ENCODE results near the gene LRRC71. TPM values are rescaled to one million over a fixed set of nuclear protein-coding genes. Genes with fewer than 3 reads are reported as not detected.

Gene LRRC71
- polyA plus RNA-seq, 1 of the 3 experiments (the other 2 are of a cell fraction), result 0.03 TPM

DNA sequence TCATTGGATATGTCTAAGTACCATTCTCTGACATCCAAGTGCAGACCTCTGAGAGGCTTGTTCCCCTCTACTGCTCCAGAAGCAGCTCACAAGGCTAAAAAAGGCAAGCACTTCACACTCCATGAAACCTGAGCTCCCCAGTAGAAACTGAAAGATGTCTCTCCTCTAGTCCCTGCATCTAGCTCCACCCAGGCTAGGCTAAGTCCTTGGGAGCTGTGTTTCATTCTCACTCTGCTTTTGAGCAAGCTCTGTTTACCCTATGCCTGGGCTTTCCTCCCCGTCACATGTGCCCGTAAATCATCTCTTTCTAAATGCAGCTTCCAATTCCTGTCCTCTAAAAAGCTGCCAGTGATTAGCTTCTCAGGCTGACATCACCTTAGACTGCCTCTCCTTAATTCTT is 39.0 kb downstream of the LRRC71 start:
- no peak overlapping the region for H3K27ac ChIP-seq (ENCODE audit: low read depth in 2 of 2, low read length in 1 of 2)
- H3K79me2 ChIP-seq (ENCODE audit: insufficient read depth), result no peaks in the 10 kb centered on the region
- peaks cover 0 to 7% of the 10 kb centered on the region in 2 experiments; a peak in 2 of 4 replicates for H3K4me1 ChIP-seq (ENCODE audit: control insufficient read depth in 1 of 2, insufficient read depth in 2 of 2, low read depth in 1 of 2, low read length in 1 of 2)
- no peaks in the 10 kb centered on the region for H3K9me3 ChIP-seq
- no peak overlapping the region for H3K4me2 ChIP-seq
- H4K20me1 ChIP-seq (ENCODE audit: insufficient read depth), result no peaks in the 10 kb centered on the region
- TF ChIP-seq GATA2 (CRISPR knock-in tag; IDR thresholded peaks at IDR 0.05) (no peak), EZH2phosphoT487 (IDR thresholded peaks at IDR 0.05; ENCODE audit: borderline replicate concordance, low read depth) (no peak), JUND (IDR thresholded peaks at IDR 0.05) (no peak), IRF3 (IDR thresholded peaks at IDR 0.05; ENCODE audit: low read depth, low read length) (no peak), EP300 (IDR thresholded peaks at IDR 0.05; ENCODE audit: borderline replicate concordance in 1 of 2, low read depth in 1 of 2, low read length in 1 of 2) (no peak), RFX5 (IDR thresholded peaks at IDR 0.05; ENCODE audit: low read length) (no peak), TCF12 (IDR thresholded peaks at IDR 0.05) (no peak), FOXJ3 (CRISPR knock-in tag; IDR thresholded peaks at IDR 0.05) (no peak), ZBTB33 (IDR thresholded peaks at IDR 0.05; ENCODE audit: borderline replicate concordance, low read depth) (no peak), SIN3A (IDR thresholded peaks at IDR 0.05; ENCODE audit: borderline replicate concordance, low read depth, low read length) (no peak), MEF2A (IDR thresholded peaks at IDR 0.05; ENCODE audit: borderline replicate concordance, low read depth) (no peak), USF1 (IDR thresholded peaks at IDR 0.05; ENCODE audit: borderline replicate concordance, low read depth) (no peak)
- TF ChIP-seq, protein P1, sequence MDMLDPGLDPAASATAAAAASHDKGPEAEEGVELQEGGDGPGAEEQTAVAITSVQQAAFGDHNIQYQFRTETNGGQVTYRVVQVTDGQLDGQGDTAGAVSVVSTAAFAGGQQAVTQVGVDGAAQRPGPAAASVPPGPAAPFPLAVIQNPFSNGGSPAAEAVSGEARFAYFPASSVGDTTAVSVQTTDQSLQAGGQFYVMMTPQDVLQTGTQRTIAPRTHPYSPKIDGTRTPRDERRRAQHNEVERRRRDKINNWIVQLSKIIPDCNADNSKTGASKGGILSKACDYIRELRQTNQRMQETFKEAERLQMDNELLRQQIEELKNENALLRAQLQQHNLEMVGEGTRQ (IDR thresholded peaks at IDR 0.05; ENCODE audit: borderline replicate concordance, low read depth, low read length), result no peak
- no peak overlapping the region for H3K9ac ChIP-seq
- no peaks in the 10 kb centered on the region for H3K27me3 ChIP-seq (ENCODE audit: insufficient read depth)
- CTCF ChIA-PET, result interaction anchor here (1.1 to 2.3 kb wide), 5 partner anchors 8 to 115 kb away, joined by 3 to 8 read pairs (median 5); no protein-coding TSS in a partner anchor
- H3K36me3 ChIP-seq (replicated peaks in 1 of 2; ENCODE audit: control insufficient read depth in 1 of 2, insufficient read depth in 2 of 2, low read length in 1 of 2), result peaks cover 30 to 86% of the 10 kb centered on the region in 2 experiments
- H3F3A ChIP-seq (replicated peaks; ENCODE audit: insufficient read depth), result no peaks in the 10 kb centered on the region
- no peak overlapping the region for H2AFZ ChIP-seq (ENCODE audit: low read depth)
- DNase-seq, result no peak
- 94% methylated on average over 2 of the region's 2 CpGs for WGBS (ENCODE audit: low lambda C conversion rate)
- H3K9me2 ChIP-seq, result no peaks in the 10 kb centered on the region
- POLR2A ChIA-PET, result no interaction called here
- H3K4me3 ChIP-seq (ENCODE audit: low read depth in 2 of 2, low read length in 1 of 2), result no peak overlapping the region
